Adrenal gland (tissue), 5 donors: ENCODE measurements around the gene SPAG8.
A peak's percentile ranks its signal among the peaks of the same experiment; 100 is the strongest.

ENCODE experiments used
- POLR2A ChIP-seq, 2 donors: fragments of 450-650 bp; IDR thresholded peaks; one replicate each; pipeline ENCODE4 v1.6.1; 2017; ENCODE audit warnings: antibody characterized with exemption in 2 of 2, mild to moderate bottlenecking in 2 of 2, moderate library complexity in 1 of 2
- TF ChIP-seq, protein P1 (sequence below), 6 experiments: fragments of 450-650 bp in 4 of 6; fragments of 200-600 bp in 2 of 6; sonication (generic) in 1 of 6; IDR thresholded peaks; 1 replicate in 5 of 6; 2 replicates in 1 of 6; pipeline versions ENCODE4 v1.5.1 to v1.8.0; 2016 to 2021; ENCODE audit warnings: antibody characterized with exemption in 6 of 6, mild to moderate bottlenecking in 2 of 6, moderate library complexity in 1 of 6
- donor health status: DM: no; HTN: no; CAD: no.

DNA sequence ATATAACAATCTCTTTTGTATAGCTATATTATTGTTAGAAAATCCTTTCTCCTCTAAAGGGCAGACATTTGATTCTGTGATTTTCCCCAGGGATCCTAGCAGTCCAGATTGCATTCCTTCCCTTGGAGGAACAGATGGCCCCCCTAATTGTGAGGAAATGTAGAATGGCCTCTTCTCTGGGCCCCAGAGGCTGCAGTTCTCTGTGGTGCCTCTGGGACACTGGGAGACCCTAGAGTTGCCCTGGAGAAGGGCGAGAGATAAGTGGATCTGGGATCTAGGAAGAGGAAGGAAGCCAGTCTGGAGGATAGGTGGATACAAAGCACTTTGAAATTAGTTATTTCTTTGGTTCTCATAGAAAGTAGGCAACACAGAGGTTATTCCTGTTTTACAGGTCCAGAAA is 4.6 kb upstream of the SPAG8 start:
- no peak for TF ChIP-seq POLR2A (IDR thresholded peaks at IDR 0.05)
- TF ChIP-seq, protein P1, sequence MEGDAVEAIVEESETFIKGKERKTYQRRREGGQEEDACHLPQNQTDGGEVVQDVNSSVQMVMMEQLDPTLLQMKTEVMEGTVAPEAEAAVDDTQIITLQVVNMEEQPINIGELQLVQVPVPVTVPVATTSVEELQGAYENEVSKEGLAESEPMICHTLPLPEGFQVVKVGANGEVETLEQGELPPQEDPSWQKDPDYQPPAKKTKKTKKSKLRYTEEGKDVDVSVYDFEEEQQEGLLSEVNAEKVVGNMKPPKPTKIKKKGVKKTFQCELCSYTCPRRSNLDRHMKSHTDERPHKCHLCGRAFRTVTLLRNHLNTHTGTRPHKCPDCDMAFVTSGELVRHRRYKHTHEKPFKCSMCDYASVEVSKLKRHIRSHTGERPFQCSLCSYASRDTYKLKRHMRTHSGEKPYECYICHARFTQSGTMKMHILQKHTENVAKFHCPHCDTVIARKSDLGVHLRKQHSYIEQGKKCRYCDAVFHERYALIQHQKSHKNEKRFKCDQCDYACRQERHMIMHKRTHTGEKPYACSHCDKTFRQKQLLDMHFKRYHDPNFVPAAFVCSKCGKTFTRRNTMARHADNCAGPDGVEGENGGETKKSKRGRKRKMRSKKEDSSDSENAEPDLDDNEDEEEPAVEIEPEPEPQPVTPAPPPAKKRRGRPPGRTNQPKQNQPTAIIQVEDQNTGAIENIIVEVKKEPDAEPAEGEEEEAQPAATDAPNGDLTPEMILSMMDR (IDR thresholded peaks at IDR 0.05): peak in 1 of 6 experiments; percentile 12
